GM21737 (cell line): ENCODE results near the gene SPIN1.

Experiments
- ATAC-seq: cut with Tn5 transposase; IDR thresholded peaks from one replicate; pipeline ENCODE4 v1.9.1; 2021; ENCODE audit warnings: mild to moderate bottlenecking, moderate library complexity; ENCODE audit not compliant: unreplicated experiment

The SPIN1 gene

DNA sequence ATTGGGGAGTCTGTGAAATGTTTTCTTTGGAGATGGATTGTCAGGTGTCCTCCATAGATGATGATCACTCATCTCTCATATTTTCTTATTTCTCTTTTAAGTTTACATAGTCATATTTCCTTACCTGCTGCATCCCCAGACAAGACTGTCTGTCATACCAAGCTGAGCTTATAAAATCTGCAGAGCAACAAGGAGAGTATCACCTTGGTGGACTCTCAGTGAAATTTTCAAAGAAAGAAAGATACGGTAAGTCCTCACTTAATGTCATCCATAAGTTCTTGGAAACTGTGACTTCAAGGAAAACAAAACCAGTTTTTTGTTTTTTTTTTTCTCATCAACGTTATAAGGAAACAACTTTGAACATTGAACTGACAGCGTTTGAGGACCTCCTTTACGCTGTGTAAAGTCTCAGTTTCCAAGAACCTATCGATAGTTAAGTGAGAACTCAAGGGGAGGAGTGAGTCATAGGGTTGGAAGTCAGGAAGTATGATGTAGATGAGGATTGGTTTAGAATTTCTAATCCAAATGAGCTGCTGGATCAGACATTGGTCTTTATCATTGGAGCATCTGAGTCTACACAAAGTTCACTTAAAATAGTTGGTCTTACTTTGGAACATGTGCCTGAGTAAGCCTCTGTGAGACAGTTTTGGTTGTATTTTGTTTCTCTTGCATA lies 45.5 kb downstream of the SPIN1 start:
- ATAC-seq = no peak

DNA sequence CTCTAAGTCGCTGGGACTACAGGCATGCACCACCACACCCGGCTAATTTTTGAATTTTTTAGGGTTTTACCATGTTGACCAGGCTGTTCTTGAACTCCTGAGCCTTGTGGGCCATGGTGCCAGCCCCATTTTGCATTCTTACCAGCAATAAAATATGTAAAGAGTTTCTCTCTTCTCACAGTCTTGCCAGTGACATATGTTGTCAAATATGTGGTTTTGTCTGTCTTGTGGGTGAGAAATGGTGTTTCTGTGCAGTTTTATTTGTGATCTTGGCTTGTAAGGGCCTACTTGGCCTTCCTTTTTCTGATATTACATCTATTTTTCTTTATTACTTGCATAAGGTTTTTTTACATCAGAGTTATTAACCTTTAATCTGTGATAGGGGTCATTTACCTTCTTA lies 47.1 kb downstream of the SPIN1 start:
- no peak for ATAC-seq

DNA sequence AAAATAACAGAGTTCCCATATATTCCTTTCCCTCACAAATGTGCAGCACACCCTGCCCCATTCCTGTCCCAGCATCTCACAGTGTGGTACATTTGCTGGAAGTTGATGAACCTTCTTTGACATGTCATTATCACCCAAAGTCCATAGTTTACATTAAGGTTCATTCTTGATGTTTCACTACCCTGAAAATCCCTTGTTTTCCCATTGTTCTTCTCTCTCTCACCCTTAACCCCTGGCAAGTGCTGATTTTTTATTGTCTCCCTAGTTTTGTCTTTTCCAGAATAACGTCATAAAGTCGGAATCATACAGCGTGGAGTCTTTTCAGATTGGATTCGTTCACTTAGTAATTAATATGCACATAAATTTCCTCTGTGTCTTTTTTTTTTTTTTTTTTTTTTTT lies 48.1 kb downstream of the SPIN1 start:
- ATAC-seq = no peak

DNA sequence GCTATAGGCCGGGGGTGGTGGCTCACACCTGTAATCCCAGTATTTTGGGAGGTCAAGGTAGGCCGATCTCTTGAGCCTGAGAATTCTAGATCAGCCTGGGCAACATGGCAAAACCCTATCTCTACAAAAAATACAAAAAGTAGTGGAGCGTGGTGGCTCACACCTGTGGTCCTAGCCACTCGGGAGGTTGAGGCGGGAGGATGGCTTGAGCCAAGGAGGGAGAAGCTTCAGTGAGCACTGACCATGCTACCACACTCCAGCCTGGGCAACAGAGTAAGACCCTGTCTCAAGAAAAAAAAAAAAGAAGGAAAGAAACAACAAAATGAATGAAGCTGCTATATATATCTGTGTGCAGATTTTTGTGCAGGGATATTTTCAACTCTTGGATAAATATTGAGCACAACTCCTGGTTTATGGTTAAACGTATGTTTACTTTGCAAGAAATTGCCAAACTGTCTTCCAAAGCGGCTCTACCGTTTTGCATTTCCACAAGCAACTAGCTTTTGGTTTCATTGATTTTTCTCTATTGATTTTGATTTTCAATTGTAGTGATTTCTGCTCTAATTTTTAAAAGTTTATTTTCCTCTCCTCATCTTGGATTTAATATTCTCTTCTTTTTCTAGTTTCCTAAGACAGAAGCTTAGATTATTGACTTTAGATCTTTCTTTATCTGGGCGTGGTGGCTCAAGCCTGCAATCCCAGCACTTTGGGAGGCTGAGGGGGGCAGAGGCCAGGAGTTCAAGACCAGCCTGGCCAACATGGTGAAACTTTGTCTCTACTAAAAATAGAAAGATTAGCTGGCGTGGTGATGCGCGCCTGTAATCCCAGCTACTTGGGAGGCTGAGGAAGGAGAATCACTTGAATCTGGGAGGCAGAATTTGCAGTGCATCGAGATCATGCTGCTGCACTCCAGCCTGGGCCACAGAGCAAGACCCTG lies 49.2 kb downstream of the SPIN1 start:
- ATAC-seq = no peak

DNA sequence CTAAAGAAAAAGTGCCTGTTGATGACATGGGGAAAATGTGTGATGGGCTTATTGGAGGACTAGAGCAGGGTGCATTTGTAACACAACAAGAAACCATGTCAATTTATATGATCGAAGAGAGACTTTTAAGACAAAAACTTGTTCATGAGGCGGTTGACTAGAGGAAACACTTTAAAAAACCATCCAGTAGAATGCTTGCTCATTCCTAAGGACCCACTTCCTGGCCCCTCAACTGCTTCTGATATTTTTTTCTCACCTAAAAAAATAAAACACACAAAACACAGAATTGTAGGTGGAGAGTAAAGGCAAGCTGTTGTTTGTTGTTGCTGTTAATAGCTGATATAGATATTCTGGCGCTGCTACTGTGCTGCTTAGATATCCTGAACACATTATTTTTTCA lies 50.6 kb downstream of the SPIN1 start:
- no peak for ATAC-seq

DNA sequence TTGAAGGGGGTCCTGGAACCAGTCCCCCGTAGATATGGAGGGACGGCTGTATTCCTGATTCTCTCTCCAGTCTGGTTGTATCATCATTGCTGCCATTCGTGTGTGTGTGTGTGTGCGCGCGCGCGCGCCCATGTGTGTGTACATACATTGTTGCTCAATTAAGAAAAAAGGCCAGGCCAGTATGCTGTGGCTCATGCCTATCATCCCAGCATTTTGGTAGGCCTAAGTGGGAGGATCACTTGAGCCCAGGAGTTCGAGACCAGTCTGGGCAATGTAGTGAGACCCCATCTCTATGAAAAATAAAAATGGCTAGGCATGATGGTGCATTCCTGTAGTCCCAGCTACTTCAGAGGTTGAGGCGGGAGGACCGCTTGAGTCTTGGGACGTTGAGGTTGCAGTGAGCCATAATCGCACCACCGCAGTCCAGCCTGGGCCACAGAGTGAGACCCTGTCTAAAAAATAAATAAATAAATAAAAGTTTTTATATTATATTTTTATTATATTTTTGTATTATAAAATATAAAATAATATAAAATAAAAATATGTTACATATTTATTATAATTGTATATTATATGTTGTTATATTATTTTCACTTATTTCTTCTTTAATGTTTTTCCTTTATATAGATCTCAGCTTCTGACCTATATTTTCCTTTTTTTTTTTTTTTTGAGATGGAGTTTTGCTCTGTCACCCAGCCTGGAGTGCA lies 53.2 kb downstream of the SPIN1 start:
- no peak for ATAC-seq

DNA sequence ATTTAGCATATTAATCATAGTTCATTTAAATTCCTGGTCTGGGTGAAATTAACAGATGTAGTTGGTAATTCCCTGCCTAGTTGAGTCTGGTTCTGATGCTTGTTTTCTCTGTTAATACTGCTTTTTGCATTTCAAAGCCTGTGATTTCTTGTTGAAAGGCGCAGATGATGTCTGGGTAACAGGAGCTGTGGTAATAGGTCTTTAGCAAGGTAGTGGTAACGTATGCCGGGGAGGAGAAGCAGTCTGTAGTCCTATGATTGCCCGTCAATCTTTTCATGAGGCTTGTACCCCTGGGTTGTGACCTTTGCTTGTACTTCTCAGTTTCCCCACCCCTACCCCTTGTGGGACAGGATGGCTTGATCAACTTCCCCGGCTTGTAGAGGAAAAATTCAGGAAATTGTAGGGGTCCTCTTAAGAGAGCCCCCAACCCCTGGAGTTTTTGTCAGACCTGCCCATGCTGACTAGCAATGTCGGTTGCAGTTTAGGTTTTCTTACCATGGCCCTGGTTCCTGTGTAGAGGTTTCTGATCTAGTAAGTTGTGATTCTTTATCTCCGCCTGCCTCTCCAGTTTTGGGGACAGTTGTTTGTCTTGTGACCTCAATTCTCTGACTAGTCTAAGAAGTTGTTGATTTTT lies 55.4 kb downstream of the SPIN1 start:
- ATAC-seq = no peak

DNA sequence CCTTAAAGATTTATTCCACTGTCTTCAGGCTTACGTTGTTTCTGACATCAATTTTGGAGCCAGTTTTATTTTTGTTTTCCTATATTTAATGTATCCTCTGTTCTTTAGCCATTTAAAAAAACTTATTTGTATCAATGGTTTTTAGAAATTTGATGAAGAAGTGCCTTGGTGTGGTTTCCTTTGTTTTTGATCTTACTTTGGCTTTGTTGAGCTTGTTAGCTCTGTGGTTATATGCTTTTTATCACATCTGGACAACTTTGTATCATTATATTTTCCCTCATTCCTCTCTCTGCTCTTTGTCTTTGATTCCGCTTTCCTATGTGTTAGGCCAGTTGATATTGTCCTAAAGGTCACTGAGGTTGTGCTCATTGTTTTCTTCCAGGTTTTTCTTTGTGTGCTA lies 58.5 kb downstream of the SPIN1 start:
- ATAC-seq = no peak

DNA sequence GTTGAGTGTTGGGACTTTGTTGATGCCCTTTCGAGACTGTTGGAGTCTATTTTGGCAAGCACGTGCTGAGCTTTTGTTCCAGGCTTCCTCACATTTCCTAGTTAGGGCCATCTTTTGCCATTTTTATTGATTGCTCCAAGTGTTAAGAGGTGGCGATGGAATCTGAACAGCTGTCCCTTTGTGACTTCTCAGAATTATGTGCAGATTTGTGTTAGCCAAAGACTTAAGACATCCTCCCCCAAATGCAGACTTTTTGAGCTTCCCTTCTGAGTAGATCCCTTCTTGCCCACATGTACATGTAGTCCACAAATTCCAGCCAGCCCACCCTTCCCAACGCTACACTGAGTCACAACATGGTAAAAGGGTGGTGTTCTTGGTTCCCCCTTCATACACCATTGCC lies 59.2 kb downstream of the SPIN1 start:
- no peak for ATAC-seq

DNA sequence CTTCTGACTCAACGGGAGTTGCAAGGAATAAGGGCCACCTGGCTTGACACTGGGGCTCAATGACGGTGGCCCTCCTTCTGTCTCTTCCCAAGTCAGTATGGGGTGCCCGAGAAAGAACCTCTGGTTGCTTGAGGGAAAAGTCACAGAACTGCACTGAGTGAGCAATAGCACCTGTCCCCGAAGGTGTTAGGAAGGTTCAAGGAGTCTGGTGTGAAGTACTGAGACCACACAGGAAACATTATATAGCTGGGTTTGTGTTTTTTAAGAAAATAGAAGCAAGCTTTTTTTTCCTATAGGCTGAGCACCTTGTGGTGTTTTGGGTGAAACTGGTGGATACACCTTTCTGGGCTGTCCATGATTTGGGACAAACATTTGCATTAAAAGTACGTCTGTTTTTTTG lies 62.9 kb downstream of the SPIN1 start:
- no peak for ATAC-seq

DNA sequence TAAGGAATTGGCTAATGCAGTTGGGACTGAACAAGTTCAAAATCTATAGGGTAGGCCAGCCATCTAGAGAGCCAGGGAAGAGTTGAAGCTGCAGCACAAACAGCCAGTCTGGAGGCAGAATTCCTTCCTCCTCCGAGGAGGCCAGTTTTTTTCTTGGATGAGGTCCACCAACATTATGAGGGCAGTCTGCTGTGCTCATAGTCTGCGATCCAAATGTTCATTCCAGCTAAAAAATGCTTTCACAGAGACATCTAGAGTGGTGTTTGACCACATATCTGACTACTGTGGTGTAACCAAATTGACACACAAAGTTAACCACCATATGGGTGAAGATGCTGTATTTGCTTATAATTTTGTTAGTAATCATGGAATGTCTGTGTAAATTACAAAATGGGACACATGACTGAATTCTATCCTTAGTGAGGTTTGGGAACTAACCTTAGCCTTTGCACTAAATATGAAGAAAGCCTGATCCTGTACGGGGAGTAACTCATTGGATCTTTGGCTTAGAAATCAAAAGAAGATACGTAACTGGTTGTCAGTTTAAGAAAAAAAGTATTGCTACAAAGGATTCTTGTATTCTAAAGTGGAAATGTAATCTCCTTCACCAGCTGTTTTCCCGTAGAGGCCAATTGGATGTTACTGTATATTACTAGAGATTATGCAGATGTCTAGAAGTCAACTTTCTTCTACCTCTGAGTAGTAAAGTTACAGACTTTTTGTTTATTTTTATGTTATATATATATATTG lies 70.6 kb downstream of the SPIN1 start:
- no peak for ATAC-seq

DNA sequence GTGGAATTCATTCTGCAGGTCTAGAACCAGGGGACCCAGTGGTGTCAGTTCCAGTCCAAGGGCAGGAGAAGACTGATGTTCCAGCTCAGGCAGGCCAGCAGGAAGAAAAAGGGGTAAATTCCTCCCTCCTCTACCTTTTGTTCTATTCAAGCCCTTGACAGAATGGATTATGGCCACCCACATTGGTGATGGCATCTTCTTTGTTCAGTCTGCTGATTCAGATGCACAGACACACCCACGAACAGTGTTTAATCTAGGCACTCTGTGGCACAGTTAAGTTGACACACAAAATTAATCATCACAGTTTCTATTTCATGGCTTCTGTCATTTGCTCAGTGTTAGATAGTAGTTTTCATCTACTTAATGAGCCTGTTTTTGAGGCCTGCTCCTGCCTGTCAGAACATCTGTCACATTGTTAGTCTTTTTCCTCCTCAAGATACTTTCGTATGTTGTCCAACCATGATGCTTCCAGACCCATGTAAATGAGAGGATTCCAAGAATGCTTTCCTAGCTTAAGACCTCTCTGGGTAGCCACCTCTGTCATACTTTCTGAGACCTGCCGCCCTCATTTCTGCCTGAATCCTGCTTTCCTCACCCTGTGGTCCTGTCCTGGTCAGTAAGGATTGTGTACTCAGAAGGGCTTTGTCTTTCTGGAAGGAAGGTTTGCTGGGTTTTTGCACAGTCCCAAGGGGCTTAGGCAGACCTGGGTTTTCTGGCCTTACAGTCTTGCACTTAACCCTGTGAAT lies 72.5 kb downstream of the SPIN1 start:
- ATAC-seq = no peak

DNA sequence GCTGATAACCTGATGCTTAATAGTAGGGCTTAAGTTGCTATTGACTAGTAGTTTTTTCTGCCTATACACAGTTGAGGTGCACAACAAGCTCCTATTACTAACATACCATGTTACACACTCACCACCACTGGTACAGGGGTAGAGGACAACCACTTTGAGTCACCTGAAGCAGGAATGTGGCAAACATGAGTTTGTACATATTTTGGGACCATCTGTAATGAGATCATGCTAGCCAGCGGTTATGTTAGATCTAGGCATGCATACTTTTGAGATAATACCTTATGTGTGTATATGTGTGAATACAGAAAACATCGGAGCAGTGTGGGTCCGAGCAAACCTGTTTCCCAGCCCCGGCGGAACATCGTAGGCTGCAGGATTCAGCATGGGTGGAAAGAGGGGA lies 73.9 kb downstream of the SPIN1 start:
- ATAC-seq = no peak

DNA sequence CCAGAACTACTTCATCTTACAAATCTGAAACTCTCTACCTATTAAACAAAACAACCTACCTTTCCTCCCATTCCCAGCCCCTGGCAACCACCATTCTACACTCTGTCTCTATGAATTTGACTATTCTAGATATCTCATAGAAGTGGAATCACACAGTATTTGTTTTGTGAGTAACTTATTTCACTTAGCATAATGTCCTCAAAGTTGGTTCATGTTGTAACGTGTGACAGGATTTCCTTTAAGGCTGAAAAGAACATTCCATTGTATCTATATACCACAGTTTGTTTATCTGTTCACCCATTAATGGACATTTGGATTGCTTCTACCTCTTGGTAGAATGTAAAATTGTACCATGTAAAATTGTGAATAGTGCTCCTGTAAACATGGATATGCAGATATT lies 76.6 kb downstream of the SPIN1 start:
- ATAC-seq = no peak

DNA sequence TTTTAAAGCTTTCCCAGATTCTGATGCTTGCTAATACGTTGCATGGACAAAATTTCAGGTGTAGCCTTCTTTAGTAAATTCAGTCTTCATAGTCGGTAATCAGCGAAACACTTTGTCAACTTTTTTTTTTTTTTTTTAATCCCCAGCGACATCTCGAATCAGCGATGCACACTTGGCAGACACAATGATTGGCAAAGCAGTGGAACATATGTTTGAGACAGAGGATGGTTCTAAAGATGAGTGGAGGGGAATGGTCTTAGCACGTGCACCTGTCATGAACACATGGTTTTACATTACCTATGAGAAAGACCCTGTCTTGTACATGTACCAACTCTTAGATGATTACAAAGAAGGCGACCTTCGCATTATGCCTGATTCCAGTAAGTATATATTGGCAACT lies 80.0 kb downstream of the SPIN1 start:
- ATAC-seq = no peak

DNA sequence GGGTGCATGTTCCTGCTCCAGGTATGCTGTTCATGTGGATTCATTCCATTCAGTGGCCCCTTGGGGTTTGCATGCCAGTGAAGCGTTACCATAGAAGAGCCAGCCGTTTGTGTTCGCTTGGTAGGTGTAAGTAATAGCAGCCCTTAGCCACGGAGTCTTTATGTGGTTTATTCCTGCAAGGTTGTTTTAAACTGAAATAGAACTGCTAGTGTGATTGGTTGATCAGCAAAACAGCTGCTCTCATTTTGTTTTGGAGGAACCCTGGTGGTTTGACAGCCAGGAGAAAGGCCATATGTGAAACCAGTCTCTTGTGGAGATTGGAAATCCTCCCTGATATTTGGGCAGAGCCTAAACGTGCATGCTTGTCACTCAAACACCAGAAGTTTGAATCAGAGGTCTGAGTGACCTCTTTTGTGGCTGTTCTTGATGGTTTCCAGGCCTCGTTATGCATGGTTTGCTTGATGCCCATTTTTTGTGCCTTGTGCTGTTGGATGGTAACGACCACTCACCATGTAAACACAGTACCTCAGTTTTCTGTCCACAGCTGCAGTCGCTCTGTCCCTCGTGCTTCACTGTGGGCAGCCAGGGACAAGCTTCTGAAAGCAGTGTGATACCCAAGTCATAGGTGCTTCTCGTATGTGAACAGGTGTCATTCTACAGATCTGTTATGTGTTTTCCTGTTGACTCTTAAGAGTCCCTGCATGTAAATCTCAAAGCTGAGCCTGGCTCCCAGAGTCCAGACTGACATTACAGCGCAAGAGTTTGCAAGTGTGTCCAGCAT lies 88.4 kb downstream of the SPIN1 start:
- no peak for ATAC-seq

DNA sequence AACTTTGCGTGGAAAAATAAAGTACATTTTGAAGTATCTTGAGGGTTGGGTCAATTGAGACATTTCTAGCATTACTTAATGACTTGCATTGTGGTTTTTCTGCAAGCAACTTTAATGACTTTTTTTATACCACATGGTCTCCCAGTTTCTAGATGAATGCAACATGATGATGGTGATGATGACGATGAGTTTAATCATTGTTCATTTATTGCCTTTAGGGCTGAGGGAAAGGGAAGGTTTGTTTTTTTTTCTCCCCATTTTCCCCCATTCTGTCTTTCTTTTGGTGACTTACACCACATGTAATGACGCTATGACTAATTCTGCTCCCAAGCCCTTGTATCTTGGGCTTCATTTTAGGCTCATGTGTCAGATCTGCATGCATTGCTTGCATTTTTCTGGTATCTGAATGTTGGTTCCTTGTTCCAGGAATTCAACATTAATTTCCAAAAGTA lies 89.1 kb downstream of the SPIN1 start:
- no peak for ATAC-seq

DNA sequence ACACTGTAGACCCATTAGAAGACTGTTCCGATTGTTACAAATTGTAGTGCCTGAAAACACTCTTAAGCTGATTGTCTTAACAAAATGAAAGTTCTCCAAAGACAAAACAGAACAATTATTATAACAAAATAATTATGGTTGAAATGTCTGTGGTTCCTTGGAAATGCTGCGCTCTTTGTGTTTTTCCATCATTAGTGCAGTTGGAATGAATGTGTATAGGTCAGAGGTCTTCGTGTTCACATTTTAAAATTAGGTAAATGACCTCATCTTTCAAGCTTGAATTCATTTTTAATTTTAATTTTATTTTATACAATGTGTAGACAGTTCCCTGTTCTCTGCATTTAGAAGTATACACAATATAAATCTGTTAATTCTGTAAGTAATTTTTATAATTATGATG lies 90.0 kb downstream of the SPIN1 start:
- no peak for ATAC-seq

DNA sequence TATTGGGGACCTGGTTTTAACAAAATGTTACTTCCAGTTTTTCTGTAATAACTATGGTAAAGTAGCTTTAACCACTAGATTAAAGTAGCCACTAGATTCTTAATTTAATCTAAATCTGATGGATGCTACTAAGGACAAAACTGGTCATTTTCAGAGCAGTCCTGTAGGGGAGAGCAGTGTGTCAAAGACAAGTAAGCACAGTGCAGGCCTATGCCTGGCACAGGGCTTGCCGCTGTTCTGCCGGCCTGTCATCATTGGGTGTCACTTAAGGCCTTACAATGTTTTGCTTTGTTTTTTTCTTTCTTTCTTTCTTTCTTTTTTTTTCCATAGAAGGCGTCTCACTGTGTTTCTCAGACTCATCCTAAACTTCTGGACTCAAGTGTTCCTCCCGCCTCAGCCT lies 93.7 kb downstream of the SPIN1 start:
- no peak for ATAC-seq
